Astrocyte of the spinal cord (primary cell): ENCODE results near the gene STARD9.
A peak's percentile ranks its signal among the peaks of the same experiment; 100 is the strongest.

ENCODE experiments used
- DNase-seq: peaks from one replicate; pipeline ENCODE4 v3.0.0; 2011; ENCODE audit warnings: low read depth, low spot score
- H3K4me3 ChIP-seq: 2 replicates; pipeline ENCODE4 v1.5.1; 2011; ENCODE audit warnings: low read depth, mild to moderate bottlenecking, low read length, moderate library complexity
- in situ Hi-C: cut with HindIII; loops from 2 replicates; pipeline ENCODE4 v1.10.0; 2017; ENCODE audit warnings: low sequenced_read_pairs
- TF ChIP-seq, protein P1 (sequence below): IDR thresholded peaks from 2 replicates; pipeline ENCODE4 v1.5.1; 2012; ENCODE audit warnings: low read depth, mild to moderate bottlenecking, low read length, inconsistent platforms

STARD9 gene

DNA sequence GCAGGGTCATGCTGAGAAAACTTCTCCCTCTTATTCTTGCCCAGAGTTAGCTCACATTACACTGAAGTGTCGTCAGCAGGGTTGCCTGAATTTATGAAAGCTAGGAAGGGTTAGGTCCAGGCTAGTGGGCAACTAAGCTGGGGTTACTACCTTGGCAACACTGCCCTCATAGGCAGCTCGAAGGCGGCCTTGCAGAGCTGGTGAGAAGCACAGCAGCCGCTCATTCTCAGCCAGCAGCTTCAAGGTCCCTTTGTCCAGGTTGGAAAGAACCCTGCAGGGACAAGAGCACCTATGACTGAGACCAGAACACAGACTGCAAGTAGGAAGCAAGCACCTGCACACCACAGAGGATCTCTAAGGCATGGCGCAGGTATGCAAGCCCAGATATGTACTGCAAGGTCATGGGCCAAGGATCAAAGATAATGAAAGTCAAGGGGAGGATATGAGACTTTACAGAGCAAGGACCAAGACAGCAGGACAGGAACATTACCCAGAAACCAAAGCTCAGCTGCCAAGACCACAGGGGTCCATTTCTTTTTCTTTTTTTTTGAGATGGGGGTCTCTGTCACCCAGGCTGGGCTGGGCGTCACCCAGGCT is 158.8 kb downstream of the STARD9 start:
- H3K4me3 ChIP-seq: no peak overlapping the region
- in situ Hi-C loops: no loop called here
- DNase-seq: no peak
- TF ChIP-seq, protein P1, sequence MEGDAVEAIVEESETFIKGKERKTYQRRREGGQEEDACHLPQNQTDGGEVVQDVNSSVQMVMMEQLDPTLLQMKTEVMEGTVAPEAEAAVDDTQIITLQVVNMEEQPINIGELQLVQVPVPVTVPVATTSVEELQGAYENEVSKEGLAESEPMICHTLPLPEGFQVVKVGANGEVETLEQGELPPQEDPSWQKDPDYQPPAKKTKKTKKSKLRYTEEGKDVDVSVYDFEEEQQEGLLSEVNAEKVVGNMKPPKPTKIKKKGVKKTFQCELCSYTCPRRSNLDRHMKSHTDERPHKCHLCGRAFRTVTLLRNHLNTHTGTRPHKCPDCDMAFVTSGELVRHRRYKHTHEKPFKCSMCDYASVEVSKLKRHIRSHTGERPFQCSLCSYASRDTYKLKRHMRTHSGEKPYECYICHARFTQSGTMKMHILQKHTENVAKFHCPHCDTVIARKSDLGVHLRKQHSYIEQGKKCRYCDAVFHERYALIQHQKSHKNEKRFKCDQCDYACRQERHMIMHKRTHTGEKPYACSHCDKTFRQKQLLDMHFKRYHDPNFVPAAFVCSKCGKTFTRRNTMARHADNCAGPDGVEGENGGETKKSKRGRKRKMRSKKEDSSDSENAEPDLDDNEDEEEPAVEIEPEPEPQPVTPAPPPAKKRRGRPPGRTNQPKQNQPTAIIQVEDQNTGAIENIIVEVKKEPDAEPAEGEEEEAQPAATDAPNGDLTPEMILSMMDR: no peak

DNA sequence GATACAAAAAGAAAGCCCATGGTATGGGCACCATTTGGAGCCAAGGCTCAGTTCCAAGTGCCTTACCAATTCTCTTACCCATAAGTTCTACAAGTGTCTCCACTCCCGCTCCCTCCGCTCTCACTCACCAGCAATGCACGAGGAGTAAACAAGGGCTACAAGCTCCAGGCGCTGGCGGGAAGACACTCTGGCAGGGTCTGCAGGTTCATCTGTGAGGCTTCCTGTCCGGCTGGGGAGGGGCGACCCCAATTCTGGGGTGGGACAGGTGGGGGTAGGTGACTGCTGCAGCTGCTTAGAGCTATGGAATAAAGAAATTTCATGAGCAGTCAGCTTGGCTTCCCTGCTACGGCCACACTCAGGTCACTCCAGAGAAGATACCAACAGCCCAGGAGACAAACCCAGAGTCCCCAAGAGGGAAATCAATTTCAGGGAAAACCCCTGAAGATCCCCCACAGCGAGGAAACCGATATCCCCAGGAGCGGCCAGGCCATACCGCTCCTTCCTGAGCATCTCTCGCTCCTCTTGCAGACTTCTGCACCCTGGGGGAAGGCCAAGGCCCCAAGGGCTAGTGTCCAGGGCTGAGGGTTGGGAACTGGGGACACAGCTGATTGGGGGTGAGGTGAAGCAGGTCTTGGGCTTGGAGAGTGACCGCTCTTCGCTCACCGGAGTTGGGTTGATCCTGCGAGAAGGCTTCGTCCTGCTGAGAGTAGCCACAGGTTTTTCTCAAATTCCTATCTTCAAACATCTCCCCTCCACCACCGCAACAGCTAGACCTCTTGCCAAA is 160.2 kb downstream of the STARD9 start:
- in situ Hi-C loops: no loop called here
- no peak for DNase-seq
- peak overlapping the region; percentile 74 for H3K4me3 ChIP-seq
- TF ChIP-seq, protein P1: no peak

DNA sequence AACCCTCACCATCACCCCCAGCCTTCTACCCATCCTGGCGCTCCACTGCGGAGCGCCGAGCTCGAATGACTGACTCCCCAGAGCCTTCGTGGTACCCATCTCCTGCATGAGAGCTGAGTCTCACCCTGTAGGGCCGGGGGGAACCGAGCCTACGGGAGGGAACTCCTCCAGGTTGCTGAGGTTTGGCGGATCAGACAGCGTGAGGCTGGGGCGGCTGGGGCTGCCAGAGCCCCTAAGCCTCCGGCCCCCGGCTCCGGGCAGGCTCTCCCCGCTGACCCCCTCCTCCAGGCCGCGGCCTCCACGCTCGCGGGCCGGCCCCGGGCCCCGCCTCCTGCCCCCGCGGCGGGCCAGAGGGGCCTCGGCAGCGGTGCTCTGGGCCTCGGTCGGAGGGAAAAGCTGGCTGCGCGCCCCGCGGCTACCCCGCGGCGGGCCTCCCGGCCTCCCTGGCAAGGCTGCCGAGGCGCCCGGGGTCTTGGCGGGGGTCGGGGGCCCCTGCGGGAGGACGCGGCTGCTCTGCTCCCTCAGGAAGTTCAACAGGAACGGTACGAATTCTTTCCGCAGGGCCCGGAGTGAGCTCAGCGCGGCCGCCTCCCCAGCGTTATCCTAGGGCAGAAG is 160.9 kb downstream of the STARD9 start:
- peak; percentile 12 for DNase-seq
- in situ Hi-C loops: no loop called here
- TF ChIP-seq, protein P1: no peak
- H3K4me3 ChIP-seq: peak overlapping the region; percentile 74

DNA sequence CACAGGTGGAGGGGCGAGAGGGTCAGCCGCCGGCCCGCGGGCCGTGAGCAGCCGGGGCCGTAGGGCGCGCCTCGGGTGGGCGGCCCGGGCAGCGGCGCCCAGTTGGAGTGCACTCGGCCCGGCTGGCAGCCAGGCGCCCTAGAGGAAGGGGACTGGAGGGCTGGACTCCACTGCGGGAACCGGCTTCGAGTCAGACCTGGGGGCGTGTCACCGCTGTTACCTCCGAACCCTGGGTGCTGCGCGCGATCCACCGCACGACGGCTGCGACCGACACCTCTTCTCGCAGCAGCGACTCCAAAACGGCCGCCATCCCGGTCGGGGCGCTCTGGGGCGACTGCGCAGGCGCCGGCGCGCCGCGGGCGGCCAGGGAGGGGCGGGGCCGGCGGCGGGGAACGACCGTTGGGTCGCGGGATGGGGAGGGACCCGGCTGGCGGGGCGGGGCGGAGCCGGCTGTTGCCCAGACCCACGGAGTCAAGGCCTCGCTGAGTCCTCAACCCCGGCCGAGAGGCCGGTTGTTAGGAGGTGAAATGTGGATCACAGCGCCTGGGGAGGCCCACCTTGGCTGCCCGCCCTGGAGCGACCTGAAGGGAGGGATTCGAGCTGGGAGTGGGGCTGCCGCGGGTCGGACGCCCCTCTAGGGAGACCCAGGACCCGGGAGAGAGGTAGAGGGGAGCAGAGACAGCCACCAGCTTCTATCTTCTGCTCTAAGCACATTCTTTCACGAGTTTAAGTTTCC is 161.6 kb downstream of the STARD9 start, which contains the start of gene CDAN1:
Gene CDAN1 (minus strand): TSS at position 336 of the 736 bp plus-strand sequence. CDS start 26 bp downstream, at position 310.
- in situ Hi-C loops: no loop called here
- peak; percentile 78 for DNase-seq
- TF ChIP-seq, protein P1: no peak
- H3K4me3 ChIP-seq: peak within 1 kb of the TSS; percentile 74

DNA sequence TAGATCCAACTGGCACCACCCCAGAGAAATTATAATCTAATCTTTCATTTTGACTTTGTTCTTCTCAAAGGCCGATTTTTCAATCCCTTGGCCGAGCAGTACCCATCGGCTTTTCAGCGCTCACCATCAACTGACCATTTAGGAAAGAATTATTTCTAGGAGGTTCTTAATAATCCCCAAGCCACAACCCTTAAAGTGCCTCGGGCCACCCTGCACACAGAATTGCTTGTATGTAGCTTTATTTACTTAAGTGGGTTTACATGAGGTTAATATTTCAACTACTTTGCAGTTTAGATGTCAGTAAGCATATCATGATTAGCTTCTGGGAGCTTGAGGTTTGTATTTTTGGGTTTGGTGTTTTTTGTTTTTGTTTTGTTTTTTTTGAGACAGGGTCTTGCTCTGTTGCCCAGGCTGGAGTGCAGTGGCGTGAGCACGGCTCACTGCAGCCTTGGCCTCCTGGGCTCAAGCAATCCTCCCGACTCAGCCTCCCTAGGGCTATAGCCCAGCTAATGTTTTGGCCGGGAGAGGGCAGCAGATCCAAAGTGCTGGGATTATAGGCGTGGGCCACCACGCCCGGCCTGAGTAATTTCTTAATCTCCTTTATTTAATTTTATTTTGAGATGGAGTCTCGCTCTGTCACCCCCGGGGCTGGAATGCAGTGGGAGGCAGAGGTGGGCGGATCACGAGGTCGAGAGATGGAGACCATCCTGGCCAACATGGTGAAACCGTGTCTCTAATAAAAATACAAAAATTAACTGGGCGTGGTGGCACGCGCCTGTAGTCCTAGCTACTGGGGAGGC is 162.3 kb downstream of the STARD9 start:
- peak overlapping the region; percentile 74 for H3K4me3 ChIP-seq
- in situ Hi-C loops: no loop called here
- TF ChIP-seq, protein P1: no peak
- no peak for DNase-seq
